ENCODE results near the gene SECISBP2L.

Gene SECISBP2L

GRCh38 chr15:49060710-49061495 is 14.7 kb upstream of the SECISBP2L start:
- DNase-seq (ENCODE audit: low spot score) = no peak

GRCh38 chr15:49059491-49059890 is 13.2 kb upstream of the SECISBP2L start:
- no peak for DNase-seq (ENCODE audit: low spot score)

GRCh38 chr15:49058559-49058958 is 12.3 kb upstream of the SECISBP2L start:
- DNase-seq (ENCODE audit: low spot score) = no peak

GRCh38 chr15:49055630-49056029 is 9.4 kb upstream of the SECISBP2L start:
- no peak for DNase-seq (ENCODE audit: low spot score)

GRCh38 chr15:49052662-49053061 is 6.4 kb upstream of the SECISBP2L start:
- DNase-seq (ENCODE audit: low spot score) = no peak

- no peak for DNase-seq (ENCODE audit: low spot score)
Measured at GRCh38 chr15:49047456-49047855, 1.2 kb upstream of the SECISBP2L start.

- peak; percentile 29 for DNase-seq (ENCODE audit: low spot score)
Measured at GRCh38 chr15:49045751-49046219, 461 bp downstream of the SECISBP2L start.

- DNase-seq (ENCODE audit: low spot score) = no peak
Measured at GRCh38 chr15:49044766-49045606, 1.3 kb downstream of the SECISBP2L start.

- no peak for DNase-seq (ENCODE audit: low spot score)
Measured at GRCh38 chr15:49044002-49044401, 2.2 kb downstream of the SECISBP2L start.

- DNase-seq (ENCODE audit: low spot score) = no peak
Measured at GRCh38 chr15:49042165-49042564, 4.1 kb downstream of the SECISBP2L start.

- DNase-seq (ENCODE audit: low spot score) = no peak
Measured at GRCh38 chr15:49041426-49041825, 4.8 kb downstream of the SECISBP2L start.

- peak; percentile 65 for DNase-seq (ENCODE audit: low spot score)
Measured at GRCh38 chr15:49040151-49040550, 6.1 kb downstream of the SECISBP2L start.

GRCh38 chr15:49038382-49038781 is 7.9 kb downstream of the SECISBP2L start:
- DNase-seq (ENCODE audit: low spot score) = no peak

GRCh38 chr15:49037546-49037940 is 8.7 kb downstream of the SECISBP2L start:
- DNase-seq (ENCODE audit: low spot score) = no peak

- no peak for DNase-seq (ENCODE audit: low spot score)
Measured at GRCh38 chr15:49036650-49037545, 9.3 kb downstream of the SECISBP2L start.

GRCh38 chr15:49035825-49036224 is 10.4 kb downstream of the SECISBP2L start:
- DNase-seq (ENCODE audit: low spot score) = no peak

GRCh38 chr15:49032601-49033145 is 13.6 kb downstream of the SECISBP2L start:
- no peak for DNase-seq (ENCODE audit: low spot score)

- no peak for DNase-seq (ENCODE audit: low spot score)
Measured at GRCh38 chr15:49031804-49032203, 14.4 kb downstream of the SECISBP2L start.

- no peak for DNase-seq (ENCODE audit: low spot score)
Measured at GRCh38 chr15:49026700-49027099, 19.5 kb downstream of the SECISBP2L start.

GRCh38 chr15:49024840-49025239 is 21.4 kb downstream of the SECISBP2L start:
- no peak for DNase-seq (ENCODE audit: low spot score)

GRCh38 chr15:49023354-49023753 is 22.9 kb downstream of the SECISBP2L start:
- DNase-seq (ENCODE audit: low spot score) = no peak

- DNase-seq (ENCODE audit: low spot score) = no peak
Measured at GRCh38 chr15:49015896-49016295, 30.4 kb downstream of the SECISBP2L start.
